ENCODE data around the gene XRCC5. TPM values are rescaled to one million over a fixed set of nuclear protein-coding genes. Genes with fewer than 3 reads are reported as not detected.

Gene XRCC5
- total RNA-seq, 1 experiment from 2014 or later: 290 TPM

DNA sequence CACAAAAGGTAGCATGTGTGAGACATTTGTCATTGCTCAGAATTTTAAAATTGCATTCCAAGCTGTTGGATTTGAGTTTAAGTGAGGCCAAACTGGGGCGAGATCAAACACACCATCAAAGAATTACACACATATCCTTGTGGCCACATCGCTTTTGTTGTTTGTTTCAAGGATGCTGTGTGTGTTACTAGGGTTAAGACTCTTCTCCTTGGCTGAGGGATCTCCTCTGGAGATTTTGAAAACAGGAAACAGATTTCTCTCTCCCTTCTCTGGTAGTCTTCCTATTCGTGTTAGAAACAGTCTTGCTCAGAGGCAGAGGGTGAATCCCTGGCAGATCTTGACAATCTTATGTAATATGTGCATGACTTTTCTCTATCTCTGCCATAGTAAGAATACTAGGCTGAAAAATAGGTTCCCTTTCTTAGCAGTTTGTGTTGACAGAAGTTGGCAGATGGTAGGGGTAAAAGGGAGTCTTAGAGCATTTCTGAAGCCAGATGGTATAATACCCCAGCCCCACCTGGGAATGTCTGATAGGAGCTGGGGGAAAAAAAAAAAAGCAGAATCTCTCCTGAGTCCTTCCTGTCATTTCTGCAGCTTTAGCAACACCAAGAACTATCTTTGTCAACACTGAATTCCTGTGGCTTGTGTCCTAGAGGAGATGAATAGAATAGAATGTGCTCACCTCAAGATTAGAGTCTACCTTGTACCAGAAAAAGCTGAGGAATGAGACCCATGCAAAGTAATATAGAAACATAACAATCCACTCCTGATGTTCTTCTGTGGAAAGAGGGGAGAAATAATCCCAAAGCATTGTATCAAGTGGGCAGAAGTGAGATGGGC, 101.8 kb downstream of the XRCC5 start:
- H3K9ac ChIP-seq (ENCODE audit: low read length): no peak overlapping the region
- POLR2A ChIA-PET (ENCODE audit: unreplicated experiment): no interaction called here

DNA sequence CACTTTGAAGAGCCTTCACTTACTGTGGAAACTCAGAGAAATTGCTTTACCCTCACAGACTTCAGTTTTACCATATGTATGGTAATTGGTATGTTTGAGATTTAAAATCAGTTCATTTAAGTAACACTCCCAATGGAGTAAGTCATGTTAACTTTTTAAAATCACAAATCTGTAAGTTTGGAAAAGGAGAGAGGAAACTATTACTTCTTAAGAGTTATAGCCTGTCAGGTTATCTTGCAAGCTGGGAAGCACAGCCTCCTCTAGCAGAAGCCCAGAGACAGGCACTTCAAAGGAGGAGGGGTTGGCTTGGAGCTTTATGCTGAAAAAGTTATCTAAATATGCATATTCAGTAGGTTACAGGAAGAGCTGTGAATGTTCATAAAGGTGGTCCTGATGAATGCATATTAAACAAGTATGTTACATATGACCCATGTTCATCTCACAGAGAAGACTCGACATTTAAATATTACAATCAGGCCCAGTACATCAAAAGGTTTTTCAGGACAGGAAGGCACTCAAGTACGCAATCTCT, 102.5 kb downstream of the XRCC5 start:
- peaks cover 26% of the 10 kb centered on the region for H3K36me3 ChIP-seq (ENCODE audit: low read depth, low read length)
- H3K9me2 ChIP-seq (replicated peaks; ENCODE audit: low read length): no peaks in the 10 kb centered on the region
- intact Hi-C loops (cut with micrococcal nuclease): no loop called here
- DNase-seq (no peak), ATAC-seq (no peak)
- H3K79me2 ChIP-seq (ENCODE audit: low read length): no peaks in the 10 kb centered on the region
- H3K27ac ChIP-seq (ENCODE audit: low read length): no peak overlapping the region
- no peaks in the 10 kb centered on the region for H3K9me3 ChIP-seq (ENCODE audit: low read length)
- POLR2A ChIA-PET (ENCODE audit: unreplicated experiment): no interaction called here
- H3K4me1 ChIP-seq (ENCODE audit: insufficient read depth, low read length): peaks cover 24% of the 10 kb centered on the region
- H3K4me3 ChIP-seq (ENCODE audit: low read length): no peak overlapping the region
- H3K9ac ChIP-seq (ENCODE audit: low read length): no peak overlapping the region
- H3K27me3 ChIP-seq (ENCODE audit: low read length): no peaks in the 10 kb centered on the region
- H3F3A ChIP-seq (ENCODE audit: low read length, unreplicated experiment): peaks cover 6% of the 10 kb centered on the region
- H2AFZ ChIP-seq (ENCODE audit: low read length): no peak overlapping the region
- CTCF ChIA-PET: no interaction called here
- H3K4me2 ChIP-seq (ENCODE audit: low read length): no peak overlapping the region
- TF ChIP-seq EZH2phosphoT487 (IDR thresholded peaks at IDR 0.05; ENCODE audit: borderline replicate concordance, low read length) (no peak), EZH2 (IDR thresholded peaks at IDR 0.05; ENCODE audit: low read length, unreplicated experiment) (no peak)
- TF ChIP-seq, protein P1, sequence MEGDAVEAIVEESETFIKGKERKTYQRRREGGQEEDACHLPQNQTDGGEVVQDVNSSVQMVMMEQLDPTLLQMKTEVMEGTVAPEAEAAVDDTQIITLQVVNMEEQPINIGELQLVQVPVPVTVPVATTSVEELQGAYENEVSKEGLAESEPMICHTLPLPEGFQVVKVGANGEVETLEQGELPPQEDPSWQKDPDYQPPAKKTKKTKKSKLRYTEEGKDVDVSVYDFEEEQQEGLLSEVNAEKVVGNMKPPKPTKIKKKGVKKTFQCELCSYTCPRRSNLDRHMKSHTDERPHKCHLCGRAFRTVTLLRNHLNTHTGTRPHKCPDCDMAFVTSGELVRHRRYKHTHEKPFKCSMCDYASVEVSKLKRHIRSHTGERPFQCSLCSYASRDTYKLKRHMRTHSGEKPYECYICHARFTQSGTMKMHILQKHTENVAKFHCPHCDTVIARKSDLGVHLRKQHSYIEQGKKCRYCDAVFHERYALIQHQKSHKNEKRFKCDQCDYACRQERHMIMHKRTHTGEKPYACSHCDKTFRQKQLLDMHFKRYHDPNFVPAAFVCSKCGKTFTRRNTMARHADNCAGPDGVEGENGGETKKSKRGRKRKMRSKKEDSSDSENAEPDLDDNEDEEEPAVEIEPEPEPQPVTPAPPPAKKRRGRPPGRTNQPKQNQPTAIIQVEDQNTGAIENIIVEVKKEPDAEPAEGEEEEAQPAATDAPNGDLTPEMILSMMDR (conservative IDR thresholded peaks at IDR 0.05; ENCODE audit: low read depth, low read length): no peak
- no peaks in the 10 kb centered on the region for H4K20me1 ChIP-seq (ENCODE audit: low read length)
- BruUV-seq (replicated peaks): no TSS peak

More for the DNA sequence above, 101.8 kb downstream of the XRCC5 start:
- no peak overlapping the region for H3K27ac ChIP-seq (ENCODE audit: low read length)
- peaks cover 17% of the 10 kb centered on the region for H3K4me1 ChIP-seq (ENCODE audit: insufficient read depth, low read length)
- H3K9me3 ChIP-seq (ENCODE audit: low read length): no peaks in the 10 kb centered on the region
- H3K4me2 ChIP-seq (ENCODE audit: low read length): no peak overlapping the region
- H3K9me2 ChIP-seq (replicated peaks; ENCODE audit: low read length): no peaks in the 10 kb centered on the region
- H3F3A ChIP-seq (ENCODE audit: low read length, unreplicated experiment): no peaks in the 10 kb centered on the region
- H3K4me3 ChIP-seq (ENCODE audit: low read length): no peak overlapping the region
- no peaks in the 10 kb centered on the region for H3K79me2 ChIP-seq (ENCODE audit: low read length)
- H3K27me3 ChIP-seq (ENCODE audit: low read length): no peaks in the 10 kb centered on the region
- TF ChIP-seq EZH2phosphoT487 (IDR thresholded peaks at IDR 0.05; ENCODE audit: borderline replicate concordance, low read length) (no peak), EZH2 (IDR thresholded peaks at IDR 0.05; ENCODE audit: low read length, unreplicated experiment) (no peak)
- TF ChIP-seq, protein P1 (conservative IDR thresholded peaks at IDR 0.05; ENCODE audit: low read depth, low read length): no peak
- intact Hi-C loops (cut with micrococcal nuclease): no loop called here
- H3K36me3 ChIP-seq (ENCODE audit: low read depth, low read length): peaks cover 33% of the 10 kb centered on the region
- DNase-seq (no peak), ATAC-seq (0 out of 2 replicates have a peak, but pooled peaks have one; percentile 13)
- H4K20me1 ChIP-seq (ENCODE audit: low read length): no peaks in the 10 kb centered on the region
- CTCF ChIA-PET: no interaction called here
- no TSS peak for BruUV-seq (replicated peaks)
- H2AFZ ChIP-seq (ENCODE audit: low read length): no peak overlapping the region

DNA sequence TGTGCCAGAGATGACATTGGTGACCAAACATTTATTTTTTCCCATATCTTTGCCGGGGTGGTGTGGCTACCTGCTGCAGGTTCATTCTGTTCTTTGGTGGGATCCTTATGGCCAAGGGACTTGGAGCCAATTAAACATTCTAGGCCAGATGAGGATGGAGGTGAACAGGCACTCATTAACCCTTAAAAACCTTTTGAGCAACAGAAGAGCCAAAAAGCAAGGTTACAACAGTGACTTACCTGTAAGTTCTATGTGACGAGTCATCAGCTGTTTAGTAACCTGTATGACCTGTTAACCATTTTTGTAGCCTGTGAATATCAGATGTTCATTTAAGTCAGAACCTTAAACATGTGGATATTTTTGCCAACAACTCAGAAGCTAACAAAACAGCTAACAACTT, 105.6 kb downstream of the XRCC5 start:
- no peak overlapping the region for H3K4me2 ChIP-seq (ENCODE audit: low read length)
- CTCF ChIA-PET: no interaction called here
- no peaks in the 10 kb centered on the region for H3K9me2 ChIP-seq (replicated peaks; ENCODE audit: low read length)

More for the DNA sequence above, 105.6 kb downstream of the XRCC5 start:
- Histone ChIP-seq H3F3A (ENCODE audit: low read length, unreplicated experiment) (peaks cover 11% of the 10 kb centered on the region), H3K9ac (ENCODE audit: low read length) (no peak overlapping the region), H3K27ac (ENCODE audit: low read length) (no peak overlapping the region), H3K79me2 (ENCODE audit: low read length) (no peaks in the 10 kb centered on the region), H3K36me3 (ENCODE audit: low read depth, low read length) (peaks cover under 1% of the 10 kb centered on the region), H3K9me3 (ENCODE audit: low read length) (no peaks in the 10 kb centered on the region), H2AFZ (ENCODE audit: low read length) (no peak overlapping the region), H3K27me3 (ENCODE audit: low read length) (no peaks in the 10 kb centered on the region), H4K20me1 (ENCODE audit: low read length) (no peaks in the 10 kb centered on the region), H3K4me3 (ENCODE audit: low read length) (no peak overlapping the region), H3K4me1 (ENCODE audit: insufficient read depth, low read length) (peaks cover 43% of the 10 kb centered on the region)
- BruUV-seq (replicated peaks): no TSS peak
- POLR2A ChIA-PET (ENCODE audit: unreplicated experiment): interaction anchor here (0.6 kb wide), 1 partner anchor 284 kb away, joined by 3 read pairs; the partner anchor contains the start of gene RPL37A
- intact Hi-C loops (cut with micrococcal nuclease): loop anchor here (5.0 kb wide), 1 partner anchor 283 kb away; the partner anchor contains the start of gene RPL37A
- peak; percentile 48 for DNase-seq
- TF ChIP-seq, protein P1 (conservative IDR thresholded peaks at IDR 0.05; ENCODE audit: low read depth, low read length): no peak
- TF ChIP-seq EZH2phosphoT487 (IDR thresholded peaks at IDR 0.05; ENCODE audit: borderline replicate concordance, low read length) (no peak), EZH2 (IDR thresholded peaks at IDR 0.05; ENCODE audit: low read length, unreplicated experiment) (no peak)
- no peak for ATAC-seq

All from PC-3 (cell line).